GM23338 (cell line): ENCODE results near the gene ATG7.

Experiments
- CREB1 ChIP-seq: fragments of 250-450 bp; sonication (Bioruptor Pico); IDR thresholded peaks from 2 replicates; pipeline ENCODE4 v1.5.0; 2020; ENCODE audit warnings: low read depth, mild to moderate bottlenecking, moderate library complexity
- EZH2 ChIP-seq: fragments of 200-600 bp; sonication (generic); IDR thresholded peaks from one replicate; pipeline ENCODE4 v1.8.0; 2017; ENCODE audit warnings: antibody characterized with exemption, mild to moderate bottlenecking, low read depth; ENCODE audit not compliant: unreplicated experiment
- TF ChIP-seq, protein P1 (sequence below), 2 experiments: fragments of 200-600 bp in 1 of 2; sonication (generic) in 1 of 2; conservative IDR thresholded peaks; 2 replicates each; pipeline versions ENCODE4 v1.5.1 to v1.6.1; 2016 to 2017; ENCODE audit warnings: antibody characterized with exemption in 2 of 2, low read depth in 2 of 2, mild to moderate bottlenecking in 2 of 2, moderate library complexity in 1 of 2

DNA sequence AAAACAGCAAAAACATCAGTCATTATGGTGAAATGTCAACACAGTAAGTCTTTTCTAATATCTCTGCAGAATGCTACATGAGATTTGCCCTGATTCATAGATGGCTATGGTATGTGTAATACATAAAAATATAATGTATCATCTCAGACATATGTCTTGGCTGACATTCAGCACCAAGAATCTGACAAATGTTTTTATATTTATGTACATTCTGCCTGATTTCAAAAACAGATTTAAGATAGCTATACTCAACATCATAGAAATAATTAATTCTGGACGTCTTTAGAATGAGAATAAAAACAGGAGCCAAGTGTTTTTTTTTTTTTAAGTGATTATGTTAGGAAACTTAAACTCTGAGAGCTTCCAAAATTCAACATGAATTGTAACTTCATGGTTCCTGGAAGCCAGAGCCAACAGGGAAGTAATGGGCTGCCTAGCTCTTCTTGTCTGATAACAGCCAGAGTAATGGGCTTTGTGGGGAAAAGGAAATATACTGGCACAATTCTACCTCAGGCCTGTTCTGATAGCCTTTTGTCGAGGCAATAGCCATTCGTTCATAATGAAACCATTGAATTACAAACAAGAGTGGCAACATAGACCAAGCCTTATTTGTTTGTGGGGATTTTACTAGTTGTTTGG is 187.1 kb downstream of the ATG7 start:
- TF ChIP-seq, protein P1, sequence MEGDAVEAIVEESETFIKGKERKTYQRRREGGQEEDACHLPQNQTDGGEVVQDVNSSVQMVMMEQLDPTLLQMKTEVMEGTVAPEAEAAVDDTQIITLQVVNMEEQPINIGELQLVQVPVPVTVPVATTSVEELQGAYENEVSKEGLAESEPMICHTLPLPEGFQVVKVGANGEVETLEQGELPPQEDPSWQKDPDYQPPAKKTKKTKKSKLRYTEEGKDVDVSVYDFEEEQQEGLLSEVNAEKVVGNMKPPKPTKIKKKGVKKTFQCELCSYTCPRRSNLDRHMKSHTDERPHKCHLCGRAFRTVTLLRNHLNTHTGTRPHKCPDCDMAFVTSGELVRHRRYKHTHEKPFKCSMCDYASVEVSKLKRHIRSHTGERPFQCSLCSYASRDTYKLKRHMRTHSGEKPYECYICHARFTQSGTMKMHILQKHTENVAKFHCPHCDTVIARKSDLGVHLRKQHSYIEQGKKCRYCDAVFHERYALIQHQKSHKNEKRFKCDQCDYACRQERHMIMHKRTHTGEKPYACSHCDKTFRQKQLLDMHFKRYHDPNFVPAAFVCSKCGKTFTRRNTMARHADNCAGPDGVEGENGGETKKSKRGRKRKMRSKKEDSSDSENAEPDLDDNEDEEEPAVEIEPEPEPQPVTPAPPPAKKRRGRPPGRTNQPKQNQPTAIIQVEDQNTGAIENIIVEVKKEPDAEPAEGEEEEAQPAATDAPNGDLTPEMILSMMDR (conservative IDR thresholded peaks at IDR 0.05; ENCODE audit: low read depth in 2 of 2): no peak
- TF ChIP-seq CREB1: no peak
- no peak for TF ChIP-seq EZH2
